ENCODE data around the gene TSHR. TPM values are rescaled to one million over a fixed set of nuclear protein-coding genes. Genes with fewer than 3 reads are reported as not detected.

Gene TSHR
- total and polyA plus RNA-seq, 2 of the 13 experiments (the other 11 are each of a cell fraction or from before 2014, with no cell fraction given): not detected

DNA sequence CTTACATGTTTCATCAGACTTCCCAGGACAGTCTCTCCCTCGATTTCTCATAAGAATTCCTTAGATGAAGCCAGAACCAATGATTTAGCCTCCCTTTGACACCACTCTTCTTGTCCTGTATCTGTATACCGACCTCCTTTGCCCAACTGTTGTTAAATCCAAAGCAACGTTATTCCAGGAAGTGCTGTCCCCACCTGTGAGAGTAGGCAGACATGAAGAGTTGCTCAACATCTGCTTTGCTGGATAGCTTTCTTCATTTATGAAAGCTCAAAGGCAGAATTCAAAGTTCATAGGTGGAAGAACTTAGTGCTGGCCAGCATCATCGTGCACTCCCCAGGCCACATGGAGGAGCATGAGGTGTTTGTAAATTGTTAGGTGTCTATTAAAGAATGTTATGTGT, 209.8 kb downstream of the TSHR start (continued):
- TF ChIP-seq, protein P1, sequence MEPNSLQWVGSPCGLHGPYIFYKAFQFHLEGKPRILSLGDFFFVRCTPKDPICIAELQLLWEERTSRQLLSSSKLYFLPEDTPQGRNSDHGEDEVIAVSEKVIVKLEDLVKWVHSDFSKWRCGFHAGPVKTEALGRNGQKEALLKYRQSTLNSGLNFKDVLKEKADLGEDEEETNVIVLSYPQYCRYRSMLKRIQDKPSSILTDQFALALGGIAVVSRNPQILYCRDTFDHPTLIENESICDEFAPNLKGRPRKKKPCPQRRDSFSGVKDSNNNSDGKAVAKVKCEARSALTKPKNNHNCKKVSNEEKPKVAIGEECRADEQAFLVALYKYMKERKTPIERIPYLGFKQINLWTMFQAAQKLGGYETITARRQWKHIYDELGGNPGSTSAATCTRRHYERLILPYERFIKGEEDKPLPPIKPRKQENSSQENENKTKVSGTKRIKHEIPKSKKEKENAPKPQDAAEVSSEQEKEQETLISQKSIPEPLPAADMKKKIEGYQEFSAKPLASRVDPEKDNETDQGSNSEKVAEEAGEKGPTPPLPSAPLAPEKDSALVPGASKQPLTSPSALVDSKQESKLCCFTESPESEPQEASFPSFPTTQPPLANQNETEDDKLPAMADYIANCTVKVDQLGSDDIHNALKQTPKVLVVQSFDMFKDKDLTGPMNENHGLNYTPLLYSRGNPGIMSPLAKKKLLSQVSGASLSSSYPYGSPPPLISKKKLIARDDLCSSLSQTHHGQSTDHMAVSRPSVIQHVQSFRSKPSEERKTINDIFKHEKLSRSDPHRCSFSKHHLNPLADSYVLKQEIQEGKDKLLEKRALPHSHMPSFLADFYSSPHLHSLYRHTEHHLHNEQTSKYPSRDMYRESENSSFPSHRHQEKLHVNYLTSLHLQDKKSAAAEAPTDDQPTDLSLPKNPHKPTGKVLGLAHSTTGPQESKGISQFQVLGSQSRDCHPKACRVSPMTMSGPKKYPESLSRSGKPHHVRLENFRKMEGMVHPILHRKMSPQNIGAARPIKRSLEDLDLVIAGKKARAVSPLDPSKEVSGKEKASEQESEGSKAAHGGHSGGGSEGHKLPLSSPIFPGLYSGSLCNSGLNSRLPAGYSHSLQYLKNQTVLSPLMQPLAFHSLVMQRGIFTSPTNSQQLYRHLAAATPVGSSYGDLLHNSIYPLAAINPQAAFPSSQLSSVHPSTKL (CRISPR knock-in tag; IDR thresholded peaks at IDR 0.05): peak; percentile 67
- peak; percentile 39; the same call in 1 of the 2 replicates for TF ChIP-seq MIER2 (CRISPR knock-in tag; IDR thresholded peaks at IDR 0.05)
- TF ChIP-seq, protein P2, sequence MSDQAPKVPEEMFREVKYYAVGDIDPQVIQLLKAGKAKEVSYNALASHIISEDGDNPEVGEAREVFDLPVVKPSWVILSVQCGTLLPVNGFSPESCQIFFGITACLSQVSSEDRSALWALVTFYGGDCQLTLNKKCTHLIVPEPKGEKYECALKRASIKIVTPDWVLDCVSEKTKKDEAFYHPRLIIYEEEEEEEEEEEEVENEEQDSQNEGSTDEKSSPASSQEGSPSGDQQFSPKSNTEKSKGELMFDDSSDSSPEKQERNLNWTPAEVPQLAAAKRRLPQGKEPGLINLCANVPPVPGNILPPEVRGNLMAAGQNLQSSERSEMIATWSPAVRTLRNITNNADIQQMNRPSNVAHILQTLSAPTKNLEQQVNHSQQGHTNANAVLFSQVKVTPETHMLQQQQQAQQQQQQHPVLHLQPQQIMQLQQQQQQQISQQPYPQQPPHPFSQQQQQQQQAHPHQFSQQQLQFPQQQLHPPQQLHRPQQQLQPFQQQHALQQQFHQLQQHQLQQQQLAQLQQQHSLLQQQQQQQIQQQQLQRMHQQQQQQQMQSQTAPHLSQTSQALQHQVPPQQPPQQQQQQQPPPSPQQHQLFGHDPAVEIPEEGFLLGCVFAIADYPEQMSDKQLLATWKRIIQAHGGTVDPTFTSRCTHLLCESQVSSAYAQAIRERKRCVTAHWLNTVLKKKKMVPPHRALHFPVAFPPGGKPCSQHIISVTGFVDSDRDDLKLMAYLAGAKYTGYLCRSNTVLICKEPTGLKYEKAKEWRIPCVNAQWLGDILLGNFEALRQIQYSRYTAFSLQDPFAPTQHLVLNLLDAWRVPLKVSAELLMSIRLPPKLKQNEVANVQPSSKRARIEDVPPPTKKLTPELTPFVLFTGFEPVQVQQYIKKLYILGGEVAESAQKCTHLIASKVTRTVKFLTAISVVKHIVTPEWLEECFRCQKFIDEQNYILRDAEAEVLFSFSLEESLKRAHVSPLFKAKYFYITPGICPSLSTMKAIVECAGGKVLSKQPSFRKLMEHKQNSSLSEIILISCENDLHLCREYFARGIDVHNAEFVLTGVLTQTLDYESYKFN (CRISPR knock-in tag; conservative IDR thresholded peaks at IDR 0.05): 0 out of 2 replicates have a peak, but pooled peaks have one; percentile 9
- peak; percentile 35; the same call in 1 of the 2 replicates for TF ChIP-seq HMG20A (CRISPR knock-in tag; IDR thresholded peaks at IDR 0.05; ENCODE audit: borderline replicate concordance)
- peak; percentile 37; the same call in 1 of the 2 replicates for TF ChIP-seq FOSL2 (CRISPR knock-in tag; IDR thresholded peaks at IDR 0.05)
- TF ChIP-seq GATAD2A (CRISPR knock-in tag; IDR thresholded peaks at IDR 0.05): peak; percentile 62
- TF ChIP-seq ELF3 (CRISPR knock-in tag; IDR thresholded peaks at IDR 0.05): peak; percentile 87
- TF ChIP-seq ETV6 (CRISPR knock-in tag; conservative IDR thresholded peaks at IDR 0.05): no peak
- TF ChIP-seq, protein P3, sequence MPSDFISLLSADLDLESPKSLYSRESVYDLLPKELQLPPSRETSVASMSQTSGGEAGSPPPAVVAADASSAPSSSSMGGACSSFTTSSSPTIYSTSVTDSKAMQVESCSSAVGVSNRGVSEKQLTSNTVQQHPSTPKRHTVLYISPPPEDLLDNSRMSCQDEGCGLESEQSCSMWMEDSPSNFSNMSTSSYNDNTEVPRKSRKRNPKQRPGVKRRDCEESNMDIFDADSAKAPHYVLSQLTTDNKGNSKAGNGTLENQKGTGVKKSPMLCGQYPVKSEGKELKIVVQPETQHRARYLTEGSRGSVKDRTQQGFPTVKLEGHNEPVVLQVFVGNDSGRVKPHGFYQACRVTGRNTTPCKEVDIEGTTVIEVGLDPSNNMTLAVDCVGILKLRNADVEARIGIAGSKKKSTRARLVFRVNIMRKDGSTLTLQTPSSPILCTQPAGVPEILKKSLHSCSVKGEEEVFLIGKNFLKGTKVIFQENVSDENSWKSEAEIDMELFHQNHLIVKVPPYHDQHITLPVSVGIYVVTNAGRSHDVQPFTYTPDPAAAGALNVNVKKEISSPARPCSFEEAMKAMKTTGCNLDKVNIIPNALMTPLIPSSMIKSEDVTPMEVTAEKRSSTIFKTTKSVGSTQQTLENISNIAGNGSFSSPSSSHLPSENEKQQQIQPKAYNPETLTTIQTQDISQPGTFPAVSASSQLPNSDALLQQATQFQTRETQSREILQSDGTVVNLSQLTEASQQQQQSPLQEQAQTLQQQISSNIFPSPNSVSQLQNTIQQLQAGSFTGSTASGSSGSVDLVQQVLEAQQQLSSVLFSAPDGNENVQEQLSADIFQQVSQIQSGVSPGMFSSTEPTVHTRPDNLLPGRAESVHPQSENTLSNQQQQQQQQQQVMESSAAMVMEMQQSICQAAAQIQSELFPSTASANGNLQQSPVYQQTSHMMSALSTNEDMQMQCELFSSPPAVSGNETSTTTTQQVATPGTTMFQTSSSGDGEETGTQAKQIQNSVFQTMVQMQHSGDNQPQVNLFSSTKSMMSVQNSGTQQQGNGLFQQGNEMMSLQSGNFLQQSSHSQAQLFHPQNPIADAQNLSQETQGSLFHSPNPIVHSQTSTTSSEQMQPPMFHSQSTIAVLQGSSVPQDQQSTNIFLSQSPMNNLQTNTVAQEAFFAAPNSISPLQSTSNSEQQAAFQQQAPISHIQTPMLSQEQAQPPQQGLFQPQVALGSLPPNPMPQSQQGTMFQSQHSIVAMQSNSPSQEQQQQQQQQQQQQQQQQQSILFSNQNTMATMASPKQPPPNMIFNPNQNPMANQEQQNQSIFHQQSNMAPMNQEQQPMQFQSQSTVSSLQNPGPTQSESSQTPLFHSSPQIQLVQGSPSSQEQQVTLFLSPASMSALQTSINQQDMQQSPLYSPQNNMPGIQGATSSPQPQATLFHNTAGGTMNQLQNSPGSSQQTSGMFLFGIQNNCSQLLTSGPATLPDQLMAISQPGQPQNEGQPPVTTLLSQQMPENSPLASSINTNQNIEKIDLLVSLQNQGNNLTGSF (CRISPR knock-in tag; IDR thresholded peaks at IDR 0.05): no peak
- TF ChIP-seq, protein P4, sequence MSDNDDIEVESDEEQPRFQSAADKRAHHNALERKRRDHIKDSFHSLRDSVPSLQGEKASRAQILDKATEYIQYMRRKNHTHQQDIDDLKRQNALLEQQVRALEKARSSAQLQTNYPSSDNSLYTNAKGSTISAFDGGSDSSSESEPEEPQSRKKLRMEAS (IDR thresholded peaks at IDR 0.05): peak; percentile 63; the same call in 1 of the 2 replicates
- peak; percentile 93 for TF ChIP-seq CEBPB (IDR thresholded peaks at IDR 0.05; ENCODE audit: borderline replicate concordance, low read depth, low read length)
- peak; percentile 48; the same call in 1 of the 2 replicates for TF ChIP-seq IRF2 (CRISPR knock-in tag; IDR thresholded peaks at IDR 0.05)
- TF ChIP-seq KLF16 (CRISPR knock-in tag; IDR thresholded peaks at IDR 0.05): peak in 1 of 2 experiments; percentile 32; a peak in 1 of 4 replicates
- peak; percentile 86 for TF ChIP-seq HNF4A (CRISPR knock-in tag; IDR thresholded peaks at IDR 0.05)
- TF ChIP-seq BCL6 (CRISPR knock-in tag; IDR thresholded peaks at IDR 0.05): 0 out of 2 replicates have a peak, but pooled peaks have one; percentile 20
- peak; percentile 91 for TF ChIP-seq CEBPG (CRISPR knock-in tag; IDR thresholded peaks at IDR 0.05)
- 0 out of 4 replicates have a peak, but pooled peaks of 1 of the 2 experiments have one; percentile 18 for TF ChIP-seq EP300 (IDR thresholded peaks at IDR 0.05; ENCODE audit: low read depth in 2 of 2, low read length in 2 of 2)
- no peak for TF ChIP-seq EP300 (CRISPR knock-in tag; IDR thresholded peaks at IDR 0.05; ENCODE audit: borderline replicate concordance)

Data from HepG2 (cell line).